Thoracic aorta (tissue), 2 donors: ENCODE results near the gene RPTOR. TPM values are rescaled to one million over a fixed set of nuclear protein-coding genes. Genes with fewer than 3 reads are reported as not detected.

Experiments
- ATAC-seq: fragments of 150-250 bp; one replicate; pipeline ENCODE4 v1.8.0; 2017; ENCODE audit warnings: low read depth; ENCODE audit not compliant: insufficient number of reproducible peaks, low FRiP score
- DNase-seq: peaks from one replicate; pipeline ENCODE4 v3.0.0-alpha.2; 2020; ENCODE audit warnings: low spot score
- H3K27ac ChIP-seq, 2 donors: fragments of 200-600 bp; sonication (generic); 1 replicate in 1 of 2; 2 replicates in 1 of 2; pipeline ENCODE4 v1.5.1; 2016; ENCODE audit warnings: mild to moderate bottlenecking in 2 of 2, moderate library complexity in 2 of 2
- H3K27me3 ChIP-seq: fragments of 200-600 bp; sonication (generic); replicated peaks from 2 replicates; pipeline ENCODE4 v1.6.0; 2016; ENCODE audit warnings: mild to moderate bottlenecking; ENCODE audit not compliant: insufficient read depth
- H3K36me3 ChIP-seq: fragments of 200-600 bp; sonication (generic); one replicate; pipeline ENCODE4 v1.5.1; 2016
- H3K4me1 ChIP-seq, 2 donors: fragments of 200-600 bp; sonication (generic); 1 replicate in 1 of 2; 2 replicates in 1 of 2; pipeline versions ENCODE4 v1.5.1 to v1.6.0; 2016; ENCODE audit warnings: low read depth in 2 of 2, mild to moderate bottlenecking in 1 of 2; ENCODE audit not compliant: control insufficient read depth in 1 of 2
- H3K4me3 ChIP-seq: fragments of 200-600 bp; sonication (generic); 2 replicates; pipeline ENCODE4 v1.5.1; 2016; ENCODE audit warnings: mild to moderate bottlenecking
- H3K9me3 ChIP-seq: fragments of 200-600 bp; sonication (generic); 2 replicates; pipeline ENCODE4 v1.5.1; 2016
- CTCF ChIP-seq: fragments of 200-600 bp; sonication (generic); IDR thresholded peaks from one replicate; pipeline ENCODE4 v1.5.1; 2019; ENCODE audit warnings: antibody characterized with exemption
- total RNA-seq, 2 donors: library from RNA; depleted of rRNA; stranded (reverse); fragments of >200 nt; gene quantifications; one replicate each; pipeline versions ENCODE4 v1.1.0 to v1.2.3, GENCODE V29; 2016

Gene RPTOR
- total RNA-seq, 2 donors from 2014 or later: 42.0 to 47.4 TPM

GRCh38 chr17:80633994-80634566 is 89.4 kb downstream of the RPTOR start:
- Histone ChIP-seq H3K4me3 (no peak overlapping the region), H3K4me1 (no peaks in the 10 kb centered on the region), H3K27ac (no peak overlapping the region), H3K27me3 (no peaks in the 10 kb centered on the region), H3K36me3 (no peaks in the 10 kb centered on the region), H3K9me3 (no peaks in the 10 kb centered on the region)
- TF ChIP-seq CTCF: no peak
- ATAC-seq (no peak), DNase-seq (no peak)

- TF ChIP-seq CTCF: no peak
- Histone ChIP-seq H3K4me1 (no peaks in the 10 kb centered on the region), H3K4me3 (no peak overlapping the region), H3K36me3 (no peaks in the 10 kb centered on the region), H3K27me3 (no peaks in the 10 kb centered on the region), H3K9me3 (no peaks in the 10 kb centered on the region), H3K27ac (no peak overlapping the region)
- DNase-seq (no peak), ATAC-seq (no peak)
Measured at GRCh38 chr17:80636361-80637018, 91.9 kb downstream of the RPTOR start.

- DNase-seq (no peak), ATAC-seq (no peak)
- no peak overlapping the region for H3K4me3 ChIP-seq
- no peak for TF ChIP-seq CTCF
- no peaks in the 10 kb centered on the region for H3K27me3 ChIP-seq
- no peaks in the 10 kb centered on the region for H3K9me3 ChIP-seq
- H3K36me3 ChIP-seq: no peaks in the 10 kb centered on the region
- H3K4me1 ChIP-seq: no peaks in the 10 kb centered on the region
- no peak overlapping the region for H3K27ac ChIP-seq
Measured at GRCh38 chr17:80637048-80637781, 92.6 kb downstream of the RPTOR start.

GRCh38 chr17:80639658-80640057 is 95.0 kb downstream of the RPTOR start:
- H3K27me3 ChIP-seq: no peaks in the 10 kb centered on the region
- ATAC-seq: no peak

More at GRCh38 chr17:80639658-80640057, 95.0 kb downstream of the RPTOR start:
- no peaks in the 10 kb centered on the region for H3K4me1 ChIP-seq
- no peak overlapping the region for H3K4me3 ChIP-seq
- no peak for DNase-seq
- TF ChIP-seq CTCF: no peak
- H3K36me3 ChIP-seq: no peaks in the 10 kb centered on the region
- H3K27ac ChIP-seq: no peak overlapping the region
- no peaks in the 10 kb centered on the region for H3K9me3 ChIP-seq
